Stimulated activated CD4-positive, alpha-beta T cell treated with anti-CD3 and anti-CD28 coated beads, TNF-alpha, amount 100 ng/mL, for 4 hours (primary cell): Measurements from ENCODE around the gene OR2V2.
"Not testable (repeated sequence)": the region's sequence is repeated elsewhere in the genome, so short reads cannot be mapped to it uniquely, and the experiment has no call there.

Source experiments
- DNase-seq, 3 experiments: peaks; one replicate each; pipeline ENCODE4 v3.0.0-alpha.2; 2020; ENCODE audit warnings: low read depth in 3 of 3

OR2V2 gene

DNA sequence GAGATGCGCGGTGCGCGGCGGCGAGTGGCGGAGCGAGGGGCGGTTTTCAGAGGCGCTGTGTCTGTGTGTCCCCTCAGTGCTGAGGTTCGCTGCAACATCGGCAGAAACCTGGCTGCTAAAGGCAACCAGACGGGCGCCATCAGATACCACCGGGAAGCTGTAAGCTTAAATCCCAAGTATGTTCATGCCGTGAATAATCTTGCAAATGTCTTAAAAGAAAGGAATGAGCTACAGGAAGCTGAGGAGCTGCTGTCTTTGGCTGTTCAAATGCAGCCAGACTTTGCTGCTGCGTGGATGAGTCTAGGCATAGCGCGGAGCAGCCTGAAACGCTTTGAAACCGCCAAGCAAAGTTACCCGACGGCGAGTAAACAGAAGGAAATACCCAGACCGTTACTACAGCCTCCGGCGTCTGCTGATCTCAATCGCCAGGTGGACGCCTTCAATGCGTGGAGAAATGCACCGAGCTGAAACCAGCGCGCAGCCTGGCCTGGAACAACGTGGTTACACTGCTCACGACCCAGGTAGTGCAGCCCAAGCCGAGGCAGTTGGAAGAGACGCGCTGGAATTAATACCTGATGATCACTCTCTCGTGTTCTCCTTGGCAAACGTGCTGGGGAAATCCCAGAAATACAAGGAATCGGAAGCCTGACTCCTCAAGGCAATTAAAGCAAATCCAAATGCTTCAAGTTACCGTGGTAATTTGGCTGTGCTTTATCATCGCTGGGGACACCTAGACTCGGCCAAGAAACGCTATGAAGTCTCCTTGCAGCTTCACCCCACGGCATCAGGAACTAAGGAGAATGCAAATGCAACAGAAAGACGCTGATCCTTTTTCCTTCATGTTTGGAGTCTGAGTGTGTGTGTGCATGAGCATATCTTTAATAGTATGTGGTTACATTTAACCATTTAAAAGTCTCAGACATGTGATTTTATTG lies 32.3 kb upstream of the OR2V2 start:
- no peak for DNase-seq

DNA sequence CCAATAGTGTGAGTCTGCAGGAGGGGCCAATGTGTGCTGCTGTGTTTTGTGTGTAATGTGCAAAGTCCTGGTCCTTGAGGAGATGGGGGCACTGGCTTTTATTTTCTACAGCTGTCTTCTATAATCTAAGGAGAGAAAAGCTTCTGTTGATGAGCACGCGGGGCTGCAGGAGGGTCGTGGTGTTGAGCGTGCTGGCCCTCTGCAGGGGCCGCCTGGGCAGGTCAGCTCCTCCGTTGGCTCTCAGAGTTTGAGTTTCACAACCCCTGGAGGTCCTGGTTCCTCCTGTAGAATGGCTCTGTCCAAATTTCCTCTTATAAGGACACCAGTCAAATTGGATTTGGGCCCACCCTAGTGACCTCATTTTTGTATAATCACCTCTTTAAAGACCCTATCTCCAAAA lies 29.0 kb upstream of the OR2V2 start:
- DNase-seq: no peak

DNA sequence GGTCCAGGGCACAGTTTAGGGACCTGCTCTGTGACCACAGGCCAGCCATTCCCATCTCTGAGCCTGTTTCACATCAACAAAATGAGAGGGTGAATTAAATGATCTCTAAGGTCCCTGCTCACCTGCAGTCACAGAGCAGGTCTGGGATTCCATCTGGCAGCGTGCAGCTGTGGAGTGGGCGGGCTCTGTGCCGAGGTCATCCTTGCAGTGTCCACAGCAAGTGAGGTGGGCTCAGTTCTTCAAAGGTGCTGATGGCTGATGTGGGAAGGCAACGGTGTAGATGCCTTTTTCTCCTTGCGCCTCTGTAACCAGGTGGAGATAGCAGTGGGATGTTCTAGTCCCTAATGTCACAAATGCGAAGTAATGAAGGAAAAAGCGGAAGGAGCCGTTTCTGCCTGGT lies 28.3 kb upstream of the OR2V2 start:
- no peak for DNase-seq

DNA sequence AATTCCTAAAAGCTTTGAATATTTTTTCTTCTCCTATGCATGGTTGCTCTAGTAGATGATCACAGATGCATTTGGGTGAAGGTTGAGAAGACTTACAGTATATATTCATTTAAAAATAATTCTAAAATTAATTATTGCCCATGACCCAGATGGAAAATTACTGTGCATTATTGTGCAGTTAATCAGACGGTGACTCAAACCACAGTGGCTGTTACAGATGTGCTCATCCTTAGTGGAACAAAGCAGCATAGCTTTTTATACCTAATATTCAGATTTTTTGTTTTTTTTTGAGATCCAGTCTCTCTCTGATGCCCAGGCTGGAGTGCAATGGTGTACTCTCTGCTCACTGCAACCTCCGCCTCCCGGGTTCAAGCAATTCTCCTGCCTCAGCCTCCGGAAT lies 27.1 kb upstream of the OR2V2 start:
- DNase-seq: no peak

DNA sequence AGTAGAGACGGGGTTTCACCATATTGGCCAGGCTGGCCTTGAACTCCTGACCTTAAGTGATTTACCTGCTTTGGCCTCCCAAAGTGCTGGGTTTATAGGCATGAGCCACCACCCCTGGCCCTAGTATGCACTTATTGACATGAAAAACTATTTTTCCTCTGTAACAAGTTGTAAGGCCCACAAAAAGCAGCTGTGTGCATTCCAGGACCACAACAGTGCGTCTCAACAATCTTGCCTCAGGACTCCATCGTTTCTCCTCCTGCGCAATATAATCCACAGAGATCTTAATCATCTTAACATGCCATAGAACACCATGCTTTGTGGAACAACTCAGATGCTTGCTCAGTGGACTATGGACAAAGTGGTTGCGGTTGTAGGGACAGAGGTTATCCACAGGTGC lies 26.6 kb upstream of the OR2V2 start:
- DNase-seq: no peak

DNA sequence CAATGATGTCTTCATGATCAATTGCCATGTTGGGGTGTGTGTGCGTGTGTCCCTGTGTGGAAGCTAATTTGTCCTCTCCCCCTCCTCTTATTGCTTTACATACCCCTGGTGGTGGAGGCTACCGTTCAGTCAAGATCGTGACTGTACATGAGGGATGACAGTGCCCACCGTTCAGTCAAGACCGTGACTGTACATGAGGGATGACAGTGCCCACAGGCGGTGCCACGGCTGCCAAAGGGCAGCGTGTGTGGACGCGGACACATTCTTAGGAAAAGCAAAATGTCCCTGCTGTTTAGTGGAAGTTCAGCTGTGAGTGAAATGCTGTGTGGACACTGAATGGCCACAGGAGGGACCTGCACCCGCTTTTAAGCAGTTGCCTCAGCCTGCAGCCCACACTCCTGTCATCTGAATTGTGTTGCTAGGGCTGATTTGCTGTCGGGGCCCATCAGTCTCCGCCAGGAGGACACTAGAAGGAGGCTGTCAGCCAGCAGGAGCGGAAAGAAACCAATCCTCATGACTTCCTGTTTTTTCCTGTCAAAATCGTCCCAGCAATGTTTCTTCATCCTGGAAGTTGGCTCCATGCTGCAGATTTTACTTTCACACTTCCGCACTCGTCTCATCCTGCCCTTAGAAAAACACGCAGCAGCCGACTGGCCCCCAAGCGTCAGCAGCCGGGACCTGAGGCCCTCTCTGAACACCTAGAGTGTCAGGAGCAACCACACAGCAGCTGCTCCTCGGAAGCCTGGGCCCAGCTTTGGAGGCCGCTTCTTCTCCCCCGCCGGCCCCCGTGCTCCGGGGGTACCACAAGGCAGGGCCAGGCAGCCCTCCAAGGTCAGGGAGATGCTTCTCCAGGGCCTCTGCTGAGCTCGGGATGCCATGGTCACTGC lies 25.5 kb upstream of the OR2V2 start:
- no peak for DNase-seq

DNA sequence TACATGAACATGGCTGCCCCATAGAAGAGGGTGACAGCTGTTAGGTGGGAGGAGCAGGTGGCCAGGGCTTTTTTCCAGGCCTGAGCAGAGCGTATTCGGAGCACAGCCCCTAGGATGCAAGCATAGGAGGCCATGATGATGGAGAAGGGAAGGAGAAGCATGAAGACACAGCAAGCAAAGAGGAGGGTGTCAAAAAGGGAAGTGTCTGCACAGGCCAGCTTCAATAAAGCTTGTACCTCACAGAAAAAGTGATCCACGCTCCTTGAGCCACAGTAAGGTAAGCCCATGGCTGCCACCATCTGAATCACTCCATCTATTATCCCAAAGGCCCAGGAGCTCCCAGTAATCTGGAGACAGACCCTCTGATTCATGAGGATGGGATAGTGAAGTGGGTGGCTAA lies 22.9 kb upstream of the OR2V2 start:
- DNase-seq: no peak

DNA sequence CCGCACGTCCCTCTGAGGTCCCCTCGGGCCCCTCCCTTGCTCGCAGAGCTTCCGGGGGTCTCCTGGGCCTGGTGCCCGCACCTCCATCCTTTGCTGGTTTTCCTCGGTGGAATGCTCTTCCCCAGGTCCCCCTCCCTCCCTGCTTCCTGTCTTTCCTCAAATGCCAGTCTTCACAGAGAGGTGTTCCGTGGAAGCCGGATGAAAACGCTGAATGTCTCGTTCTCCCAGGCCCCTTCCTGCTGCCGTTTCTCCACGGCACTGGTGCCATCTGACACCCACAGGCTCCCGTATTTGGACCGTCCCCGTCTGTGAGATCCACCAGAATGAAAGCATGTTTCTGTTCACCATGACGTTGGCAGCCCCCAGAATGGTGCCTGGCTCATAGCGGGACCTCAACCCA lies 20.5 kb upstream of the OR2V2 start:
- DNase-seq: no peak

DNA sequence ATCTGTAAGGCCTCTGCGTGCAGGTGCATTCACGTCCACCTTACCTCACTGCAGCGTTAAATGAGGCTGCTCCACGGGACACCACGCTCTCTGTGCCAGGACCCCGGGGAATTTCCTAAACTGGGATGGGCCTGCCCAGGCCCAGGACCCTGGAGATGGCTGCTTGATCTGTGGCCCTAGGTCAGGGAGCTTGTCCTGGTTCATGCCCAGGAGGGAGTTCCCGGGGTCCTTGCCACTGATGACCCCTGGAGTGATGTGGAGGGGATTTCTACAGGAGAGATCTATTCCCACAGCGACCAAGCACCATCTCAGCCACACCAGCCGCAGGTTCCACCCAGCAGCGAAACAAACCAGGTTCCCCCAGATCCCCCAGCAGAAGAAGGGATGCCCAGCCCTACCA lies 19.9 kb upstream of the OR2V2 start:
- DNase-seq: no peak

DNA sequence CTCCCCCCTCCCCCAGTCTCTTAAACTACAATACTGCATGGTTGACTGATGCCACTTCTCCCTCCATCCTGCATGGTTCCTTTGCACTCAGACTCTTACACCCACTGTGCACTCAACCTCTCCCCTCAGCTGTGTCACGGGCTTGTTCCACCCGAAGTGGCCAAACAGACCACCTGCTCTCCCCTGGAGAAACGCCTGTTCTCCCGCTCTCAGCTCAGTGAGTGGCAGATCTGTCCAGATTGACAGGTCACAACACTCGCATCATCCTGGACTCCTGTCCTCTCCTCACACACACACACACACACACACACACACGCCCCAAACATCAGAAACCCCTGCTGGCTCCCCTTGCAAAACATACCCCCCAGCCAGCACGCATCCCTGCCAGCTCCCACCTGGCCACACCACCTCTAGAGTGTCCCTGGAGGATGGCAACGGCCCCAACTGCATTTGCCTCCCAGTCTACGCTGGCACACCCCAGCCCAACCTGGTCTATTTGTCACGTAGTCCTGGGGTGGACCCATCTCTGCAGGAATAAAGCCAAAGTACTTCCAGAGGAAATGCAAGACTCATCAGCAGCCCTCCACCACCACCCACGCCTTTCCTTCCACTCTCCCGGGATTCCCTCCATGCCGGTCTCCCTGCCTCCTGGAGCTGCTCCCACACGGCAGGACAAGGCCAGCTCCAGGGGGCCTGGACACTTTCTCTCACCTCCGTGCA lies 19.3 kb upstream of the OR2V2 start:
- DNase-seq: no peak

DNA sequence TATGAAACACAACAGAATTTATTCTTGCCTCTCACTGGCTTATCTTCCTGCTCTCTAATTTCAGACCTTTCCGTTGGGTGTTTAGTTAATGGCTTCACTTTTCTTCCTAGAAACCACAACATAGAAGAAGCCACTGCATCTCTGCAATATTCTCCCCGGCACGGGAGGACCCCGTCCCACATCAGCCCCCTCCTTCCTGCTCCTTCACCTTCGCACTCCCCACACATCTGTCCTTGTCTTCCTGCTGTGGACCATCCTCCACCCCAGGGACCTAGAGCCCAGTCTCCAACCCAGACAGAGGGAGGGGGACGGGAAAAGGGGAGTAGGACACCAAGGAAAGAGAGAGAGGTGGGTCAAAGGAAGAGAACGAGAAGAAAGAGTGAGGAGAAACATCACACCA lies 17.8 kb upstream of the OR2V2 start:
- no peak for DNase-seq

DNA sequence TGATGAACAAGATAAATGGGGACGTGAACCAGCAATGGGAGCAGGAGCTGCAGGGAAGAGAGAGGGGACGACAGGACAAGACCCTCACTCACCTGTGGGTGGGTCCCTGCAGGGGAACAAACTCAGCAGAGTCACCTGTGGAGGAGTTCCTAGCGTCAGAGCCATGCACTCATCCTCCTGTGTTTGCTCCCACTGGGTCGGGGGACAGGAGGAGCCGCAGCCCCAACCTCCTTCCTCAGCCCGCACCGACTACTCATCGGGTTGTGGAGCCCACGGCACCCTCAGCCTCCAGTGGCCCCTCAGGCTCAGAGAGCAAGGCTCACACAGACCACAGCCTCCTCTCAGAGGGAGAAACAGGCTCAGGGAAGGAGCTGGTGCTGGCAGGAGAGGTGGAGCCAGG lies 17.3 kb upstream of the OR2V2 start:
- not testable (repeated sequence) for DNase-seq

DNA sequence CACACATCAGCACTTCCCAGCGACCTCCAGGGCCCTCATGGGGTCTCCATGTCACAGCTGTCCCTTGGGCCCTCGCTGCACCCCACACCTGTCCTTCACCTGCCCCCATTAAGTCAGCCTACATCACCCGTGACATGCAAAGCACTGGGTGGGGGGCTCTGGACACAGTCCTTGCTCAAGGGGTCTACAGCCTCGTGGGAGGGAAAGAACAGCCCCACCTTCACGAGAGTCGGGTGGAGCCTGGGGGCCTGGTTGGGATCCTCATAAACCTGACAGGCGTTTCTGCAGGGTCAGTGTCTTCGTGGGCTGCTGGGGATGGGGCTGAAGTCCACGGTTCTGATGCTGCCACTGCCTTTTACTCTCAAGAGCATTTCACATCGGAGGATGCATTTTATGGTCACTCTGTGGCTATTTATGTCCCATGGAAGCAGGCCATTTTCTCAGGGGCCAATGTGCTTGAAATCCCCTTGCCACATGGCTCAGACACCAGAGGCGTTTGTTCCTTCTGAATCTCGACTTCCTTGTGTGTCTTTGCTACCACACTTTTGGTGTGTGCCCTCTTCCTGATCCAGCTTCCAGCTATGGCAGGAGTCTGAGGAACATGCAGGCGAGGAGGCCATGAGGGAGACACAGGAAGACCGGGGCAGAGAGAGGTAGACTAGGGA lies 16.4 kb upstream of the OR2V2 start, which contains the start of gene OR2V1:
OR2V1 (minus strand) TSS at position 338 of the 665 bp plus-strand sequence. CDS start 5,865 bp downstream, outside the sequence.
- no peak for DNase-seq

DNA sequence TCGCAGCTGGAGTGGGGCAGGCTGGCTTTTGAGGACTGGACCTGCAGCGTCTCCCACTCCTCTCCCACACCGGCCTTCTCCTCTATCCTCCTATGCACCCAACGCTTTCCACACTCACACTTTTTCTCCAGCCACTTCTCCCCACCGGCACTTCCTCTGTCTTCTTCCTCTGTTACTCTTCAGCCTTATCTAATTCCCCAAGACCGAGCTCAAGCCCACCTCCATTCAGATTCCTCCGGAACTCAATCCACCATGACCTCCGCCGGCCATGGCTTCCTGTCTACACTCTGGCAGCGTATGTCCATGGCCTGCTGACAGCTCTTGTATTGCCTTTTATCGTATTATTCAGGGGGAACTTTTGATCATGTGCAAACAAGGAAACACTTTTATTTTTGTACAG lies 15.9 kb upstream of the OR2V2 start:
- DNase-seq: no peak

DNA sequence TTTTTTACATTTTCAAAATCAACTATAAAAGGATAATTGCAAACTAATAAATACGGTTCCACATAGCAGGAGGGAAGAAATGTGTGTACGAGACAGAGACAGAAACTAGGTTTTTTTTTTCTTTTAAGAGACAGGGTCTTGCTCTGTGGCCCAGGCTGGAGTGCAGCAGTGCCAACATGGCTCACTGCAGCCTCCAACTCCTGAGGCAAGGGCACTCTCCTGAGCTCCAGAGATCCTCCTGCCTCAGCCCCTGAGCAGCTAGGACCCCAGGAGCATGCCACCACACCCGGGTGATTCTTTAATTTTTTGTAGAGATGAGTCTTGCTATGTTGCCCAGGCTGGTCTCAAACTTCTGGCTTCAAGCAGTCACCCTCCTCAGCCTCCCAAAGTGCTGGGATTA lies 14.3 kb upstream of the OR2V2 start:
- no peak for DNase-seq

DNA sequence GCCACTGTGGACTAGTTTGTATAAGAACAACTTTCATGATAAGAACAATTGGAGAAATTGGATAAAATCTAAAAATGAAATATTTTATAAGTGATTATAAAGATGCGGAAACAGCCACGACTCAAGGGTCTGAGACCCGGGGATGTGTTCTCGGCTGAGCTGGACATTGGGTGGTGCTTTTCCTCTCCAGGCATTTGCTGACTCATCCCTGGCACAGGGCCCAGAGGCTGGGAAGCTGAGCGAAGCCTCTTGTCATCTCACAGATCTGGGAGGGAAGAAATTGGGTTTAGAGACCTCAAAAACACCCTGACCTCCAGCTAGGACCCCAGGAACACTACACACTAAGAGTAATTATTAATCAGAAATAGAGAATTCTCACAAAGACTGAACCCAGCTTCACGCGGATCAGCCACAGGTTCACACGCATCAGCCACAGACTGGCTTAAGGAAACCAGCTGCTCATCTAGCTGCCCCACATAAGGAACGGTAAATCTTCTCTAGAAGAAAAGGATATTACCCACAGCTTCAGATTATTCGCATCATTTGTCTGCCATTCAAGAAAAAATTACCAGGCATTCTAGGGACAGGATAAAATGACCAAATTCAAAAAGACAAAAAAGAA lies 13.7 kb upstream of the OR2V2 start:
- DNase-seq: no peak

DNA sequence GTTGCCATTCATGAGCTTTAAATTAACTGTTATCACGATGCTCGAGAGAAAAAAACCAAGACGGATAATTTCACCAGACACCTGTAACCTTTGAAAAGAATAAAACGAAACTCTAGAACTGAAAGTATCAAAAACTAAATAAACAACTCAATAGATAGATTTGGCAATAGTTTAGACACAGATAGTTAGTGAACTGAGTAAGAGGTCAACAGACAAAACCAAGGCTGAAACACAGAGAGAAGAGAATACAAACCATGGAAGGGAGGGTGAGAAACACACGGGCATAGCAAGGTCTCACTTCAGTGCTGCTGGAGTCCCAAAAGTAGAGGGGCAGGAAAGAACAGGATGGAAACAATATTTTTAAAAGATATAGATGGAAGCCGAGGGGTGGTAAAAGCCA lies 13.1 kb upstream of the OR2V2 start:
- no peak for DNase-seq

DNA sequence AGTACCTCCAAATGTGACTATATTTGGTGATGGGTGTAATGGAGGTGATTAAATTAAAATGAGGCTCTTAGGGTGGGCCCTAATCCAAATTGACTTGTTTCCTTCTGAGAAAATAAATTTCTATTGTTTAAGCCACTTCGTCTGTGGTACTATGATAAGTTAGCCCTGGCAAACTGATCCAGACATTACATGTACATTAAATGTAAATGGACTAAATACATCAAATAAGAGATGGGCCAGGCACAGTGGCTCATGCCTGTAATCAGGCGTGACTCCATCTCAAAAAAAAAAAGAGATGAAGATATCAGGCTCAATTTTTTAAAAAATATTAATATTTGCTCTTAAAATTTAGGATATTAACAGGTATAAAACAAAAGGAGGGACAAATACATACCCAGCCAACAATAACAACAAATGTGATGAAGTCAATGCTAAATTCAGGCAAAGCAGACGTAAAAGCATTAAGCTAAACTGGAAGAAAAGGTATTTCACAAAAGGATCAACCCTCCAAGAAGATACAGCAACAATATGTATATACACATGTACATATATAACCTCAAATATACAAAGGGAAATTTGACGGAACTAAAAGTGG lies 10.9 kb upstream of the OR2V2 start:
- no peak for DNase-seq

DNA sequence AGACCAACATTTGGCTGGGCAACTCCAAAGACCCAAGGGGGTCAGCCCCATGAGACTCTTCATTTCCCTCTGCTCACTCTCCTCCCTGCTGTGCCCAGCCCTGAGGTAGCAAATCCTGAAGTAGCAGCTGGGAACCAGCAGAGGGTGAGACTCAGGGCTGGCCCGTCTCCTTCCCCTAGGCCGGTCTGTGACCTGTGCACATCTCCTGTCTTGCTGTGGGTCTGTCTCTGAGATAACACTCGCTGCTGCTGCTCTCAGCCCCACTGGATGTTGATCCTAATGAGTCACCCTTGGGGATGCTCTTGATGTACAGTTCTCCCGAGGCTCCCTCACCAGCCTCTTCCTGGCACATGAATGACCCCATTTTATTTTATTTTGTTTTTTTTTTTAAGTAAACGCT lies 9.1 kb upstream of the OR2V2 start:
- DNase-seq: no peak

DNA sequence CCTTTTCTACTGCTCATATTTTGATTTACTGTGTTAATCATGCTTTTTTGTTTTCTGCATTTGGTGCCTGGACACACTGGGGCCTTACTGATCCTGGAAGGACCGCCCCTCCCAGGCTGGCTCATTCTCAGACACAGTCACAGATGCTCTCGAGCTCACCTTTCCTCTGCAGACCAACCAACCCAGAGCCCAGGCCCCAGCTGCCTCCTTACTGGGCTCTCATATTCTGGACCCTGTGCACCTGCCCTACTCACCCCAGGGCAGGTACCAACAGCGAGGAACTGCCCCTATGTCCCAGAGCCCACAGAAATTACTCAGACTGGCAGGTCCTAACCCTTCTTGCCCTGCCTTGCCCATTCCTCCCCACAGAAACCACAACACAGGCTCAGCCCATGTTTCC lies 6.6 kb upstream of the OR2V2 start:
- no peak for DNase-seq

DNA sequence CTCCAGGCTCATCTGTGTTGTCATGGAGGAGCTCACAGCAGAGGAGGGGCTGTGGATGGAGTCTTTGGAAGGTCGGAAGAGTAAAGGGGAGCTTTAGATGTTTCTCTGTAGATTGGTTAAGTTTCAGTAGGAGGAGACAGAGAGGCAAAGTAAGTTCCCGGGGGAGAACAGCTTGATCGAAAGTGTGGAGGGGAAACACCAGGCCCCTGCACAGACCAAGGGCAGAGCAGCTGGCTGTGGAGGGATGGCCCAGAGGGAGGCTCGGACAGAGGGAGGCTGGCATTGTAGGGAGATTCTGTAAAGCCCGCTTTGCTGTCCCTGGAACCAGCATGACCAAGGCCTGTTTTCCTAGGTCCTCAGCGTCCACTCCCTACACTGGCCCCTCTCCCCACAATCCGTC lies 5.3 kb upstream of the OR2V2 start:
- DNase-seq: no peak
